Activated CD8-positive, alpha-beta memory T cell treated with anti-CD3 and anti-CD28 coated beads for 4 hours (primary cell): ENCODE results near the gene TEX19.

Experiments
- DNase-seq, 2 donors: peaks; one replicate each; pipeline ENCODE4 v3.0.0-alpha.2; 2020; ENCODE audit warnings: low read depth in 2 of 2

The TEX19 gene

GRCh38 chr17:82390015-82390859 is 31.2 kb downstream of the TEX19 start:
- DNase-seq, result no peak

GRCh38 chr17:82390860-82391435 is 31.9 kb downstream of the TEX19 start:
- no peak for DNase-seq

- DNase-seq, result no peak
These were observed 32.5 kb downstream of the TEX19 start for GRCh38 chr17:82391496-82392066.

- DNase-seq, result no peak
These were observed 33.3 kb downstream of the TEX19 start for GRCh38 chr17:82392209-82392920.

- DNase-seq, result no peak
These were observed 33.9 kb downstream of the TEX19 start for GRCh38 chr17:82392941-82393340.

GRCh38 chr17:82394278-82394677 is 35.2 kb downstream of the TEX19 start:
- no peak for DNase-seq

- DNase-seq, result no peak
These were observed 37.8 kb downstream of the TEX19 start for GRCh38 chr17:82396601-82397435.

GRCh38 chr17:82397449-82398335 is 38.6 kb downstream of the TEX19 start:
- DNase-seq, result no peak

- DNase-seq, result no peak
These were observed 40.0 kb downstream of the TEX19 start for GRCh38 chr17:82399041-82399441.

- no peak for DNase-seq
These were observed 40.6 kb downstream of the TEX19 start for GRCh38 chr17:82399601-82400101.

GRCh38 chr17:82400206-82400605 is 41.2 kb downstream of the TEX19 start:
- no peak for DNase-seq

- peak in 1 of 2 donors; percentile 8 for DNase-seq
These were observed 41.8 kb downstream of the TEX19 start for GRCh38 chr17:82400830-82401229.

GRCh38 chr17:82402865-82403264 is 43.8 kb downstream of the TEX19 start:
- DNase-seq, result no peak

GRCh38 chr17:82403662-82404660 is 44.9 kb downstream of the TEX19 start:
- no peak for DNase-seq

- no peak for DNase-seq
These were observed 46.0 kb downstream of the TEX19 start for GRCh38 chr17:82405051-82405450.

- no peak for DNase-seq
These were observed 47.2 kb downstream of the TEX19 start for GRCh38 chr17:82406131-82406671.

GRCh38 chr17:82407255-82407654 is 48.2 kb downstream of the TEX19 start:
- DNase-seq, result no peak

- no peak for DNase-seq
These were observed 49.4 kb downstream of the TEX19 start for GRCh38 chr17:82408288-82408937.
